Neural progenitor cell (in vitro differentiated cells): ENCODE measurements around the gene CISD3. TPM values are rescaled to one million over a fixed set of nuclear protein-coding genes. Genes with fewer than 3 reads are reported as not detected.
A peak's percentile ranks its signal among the peaks of the same experiment; 100 is the strongest.

Experiments used
- DNase-seq: peaks from one replicate; pipeline ENCODE4 v3.0.0-alpha.2; 2016; ENCODE audit warnings: low spot score
- H2AFZ ChIP-seq: fragments of 200-600 bp; sonication (generic); replicated peaks from 2 replicates; pipeline ENCODE4 v1.6.1; 2016; ENCODE audit warnings: antibody characterized with exemption
- H3F3A ChIP-seq: fragments of 200-600 bp; sonication (generic); 2 replicates; pipeline ENCODE4 v1.6.1; 2016; ENCODE audit warnings: antibody characterized with exemption, low read depth
- H3K27ac ChIP-seq: fragments of 200-600 bp; sonication (generic); 2 replicates; pipeline ENCODE4 v1.5.1; 2016; ENCODE audit warnings: mild to moderate bottlenecking
- H3K27me3 ChIP-seq: fragments of 200-600 bp; sonication (generic); 2 replicates; pipeline ENCODE4 v1.6.1; 2016; ENCODE audit warnings: mild to moderate bottlenecking, moderate library complexity
- H3K36me3 ChIP-seq: fragments of 200-600 bp; sonication (generic); 2 replicates; pipeline ENCODE4 v1.5.1; 2016
- H3K4me1 ChIP-seq: fragments of 200-600 bp; sonication (generic); 2 replicates; pipeline ENCODE4 v1.6.1; 2016; ENCODE audit warnings: mixed run types
- H3K4me2 ChIP-seq: fragments of 200-600 bp; sonication (generic); 2 replicates; pipeline ENCODE4 v1.6.1; 2016
- H3K4me3 ChIP-seq: fragments of 200-600 bp; sonication (generic); 2 replicates; pipeline ENCODE4 v1.5.1; 2016
- H3K79me2 ChIP-seq: fragments of 200-600 bp; sonication (generic); 2 replicates; pipeline ENCODE4 v1.6.1; 2016; ENCODE audit warnings: low read depth
- H3K9ac ChIP-seq: fragments of 200-600 bp; sonication (generic); 2 replicates; pipeline ENCODE4 v1.6.1; 2016
- H3K9me3 ChIP-seq: fragments of 200-600 bp; sonication (generic); 2 replicates; pipeline ENCODE4 v1.5.1; 2016; ENCODE audit warnings: low read depth
- H4K20me1 ChIP-seq: fragments of 200-600 bp; sonication (generic); 2 replicates; pipeline ENCODE4 v1.6.1; 2016; ENCODE audit warnings: low read depth
- H3K27ac Mint-ChIP-seq: 3 replicates; pipeline ENCODE4 v1.8.0; 2021; ENCODE audit warnings: mixed read lengths
- H3K27me3 Mint-ChIP-seq: 2 replicates; pipeline ENCODE4 v1.8.0; 2022; ENCODE audit warnings: low read depth, mild to moderate bottlenecking, inconsistent platforms, moderate library complexity, mixed read lengths; ENCODE audit not compliant: insufficient read depth
- H3K36me3 Mint-ChIP-seq: 3 replicates; pipeline ENCODE4 v1.8.0; 2021; ENCODE audit warnings: mixed read lengths
- H3K4me1 Mint-ChIP-seq: 3 replicates; pipeline ENCODE4 v1.8.0; 2021; ENCODE audit warnings: mixed read lengths
- H3K4me3 Mint-ChIP-seq: 3 replicates; pipeline ENCODE4 v1.8.0; 2021; ENCODE audit warnings: mild to moderate bottlenecking, moderate library complexity, mixed read lengths
- H3K9me3 Mint-ChIP-seq: 3 replicates; pipeline ENCODE4 v1.8.0; 2020; ENCODE audit warnings: mixed read lengths
- CTCF ChIP-seq: fragments of 200-600 bp; sonication (generic); IDR thresholded peaks from 2 replicates; pipeline ENCODE4 v1.5.1; 2017; ENCODE audit warnings: antibody characterized with exemption, mild to moderate bottlenecking
- EZH2 ChIP-seq: fragments of 200-600 bp; sonication (generic); IDR thresholded peaks from 2 replicates; pipeline ENCODE4 v1.6.1; 2017; ENCODE audit warnings: antibody characterized with exemption, mild to moderate bottlenecking, moderate library complexity
- EZH2phosphoT487 ChIP-seq: fragments of 200-600 bp; sonication (generic); IDR thresholded peaks from 2 replicates; pipeline ENCODE4 v1.6.1; 2017; ENCODE audit warnings: antibody characterized with exemption
- total RNA-seq: library from RNA; depleted of rRNA; stranded (reverse); fragments of >200 nt; gene quantifications from 2 replicates; pipeline ENCODE4 v1.2.3, GENCODE V29; 2015; ENCODE audit warnings: low replicate concordance

The CISD3 gene
- total RNA-seq, 1 donor from 2014 or later: 0.60 TPM

GRCh38 chr17:38750312-38751121 is 20.4 kb downstream of the CISD3 start:
- Histone ChIP-seq H3K4me1 (peaks cover 20% of the 10 kb centered on the region), H3K4me2 (peak overlapping the region; percentile 99), H3K27ac (no peak overlapping the region), H3K27me3 (no peaks in the 10 kb centered on the region), H4K20me1 (peaks cover 24% of the 10 kb centered on the region), H3K79me2 (peaks cover 69% of the 10 kb centered on the region), H3K36me3 (no peaks in the 10 kb centered on the region), H3F3A (peaks cover 38% of the 10 kb centered on the region), H2AFZ (peak overlapping the region; percentile 53), H3K9me3 (no peaks in the 10 kb centered on the region), H3K9ac (no peak overlapping the region), H3K4me3 (peak overlapping the region; percentile 92)
- H3K27ac Mint-ChIP-seq: peak overlapping the region; percentile 3
- H3K9me3 Mint-ChIP-seq: peaks cover 3% of the 10 kb centered on the region
- peaks cover 23% of the 10 kb centered on the region for H3K27me3 Mint-ChIP-seq
- peak; percentile 75 for DNase-seq
- TF ChIP-seq EZH2 (no peak), CTCF (no peak), EZH2phosphoT487 (no peak)
- H3K4me3 Mint-ChIP-seq: peak overlapping the region; percentile 99
- H3K36me3 Mint-ChIP-seq: peaks cover 8% of the 10 kb centered on the region
- peaks cover 42% of the 10 kb centered on the region for H3K4me1 Mint-ChIP-seq

GRCh38 chr17:38751144-38751807 is 21.1 kb downstream of the CISD3 start:
- H3K79me2 ChIP-seq: peaks cover 61% of the 10 kb centered on the region
- H3K27me3 Mint-ChIP-seq: peaks cover 23% of the 10 kb centered on the region
- peaks cover 38% of the 10 kb centered on the region for H3F3A ChIP-seq
- H3K36me3 Mint-ChIP-seq: peaks cover 8% of the 10 kb centered on the region
- peaks cover 3% of the 10 kb centered on the region for H3K9me3 Mint-ChIP-seq
- no peaks in the 10 kb centered on the region for H3K9me3 ChIP-seq
- no peak overlapping the region for H3K27ac ChIP-seq
- peaks cover 20% of the 10 kb centered on the region for H3K4me1 ChIP-seq
- TF ChIP-seq EZH2 (no peak), CTCF (no peak), EZH2phosphoT487 (no peak)
- H3K4me1 Mint-ChIP-seq: peaks cover 34% of the 10 kb centered on the region
- H3K27me3 ChIP-seq: no peaks in the 10 kb centered on the region
- H3K4me3 Mint-ChIP-seq: peak overlapping the region; percentile 99
- H3K4me2 ChIP-seq: peak overlapping the region; percentile 99
- peak overlapping the region; percentile 53 for H2AFZ ChIP-seq
- peaks cover 17% of the 10 kb centered on the region for H4K20me1 ChIP-seq
- peak overlapping the region; percentile 98 for H3K27ac Mint-ChIP-seq
- no peaks in the 10 kb centered on the region for H3K36me3 ChIP-seq
- peak overlapping the region; percentile 92 for H3K4me3 ChIP-seq
- DNase-seq: peak; percentile 53
- no peak overlapping the region for H3K9ac ChIP-seq

- peak; percentile 94 for DNase-seq
- Histone ChIP-seq H3K27ac (no peak overlapping the region), H3K79me2 (peaks cover 55% of the 10 kb centered on the region), H3F3A (peaks cover 38% of the 10 kb centered on the region), H3K36me3 (no peaks in the 10 kb centered on the region), H3K4me1 (peaks cover 14% of the 10 kb centered on the region), H3K4me2 (peak overlapping the region; percentile 99), H4K20me1 (peaks cover 11% of the 10 kb centered on the region), H3K4me3 (peak overlapping the region; percentile 92), H2AFZ (peak overlapping the region; percentile 84), H3K9me3 (no peaks in the 10 kb centered on the region), H3K9ac (no peak overlapping the region), H3K27me3 (no peaks in the 10 kb centered on the region)
- H3K4me3 Mint-ChIP-seq: peak overlapping the region; percentile 99
- peaks cover 23% of the 10 kb centered on the region for H3K27me3 Mint-ChIP-seq
- no peak for TF ChIP-seq EZH2phosphoT487
- TF ChIP-seq EZH2: no peak
- TF ChIP-seq CTCF: no peak
- peak overlapping the region; percentile 98 for H3K27ac Mint-ChIP-seq
- peaks cover 8% of the 10 kb centered on the region for H3K36me3 Mint-ChIP-seq
- H3K4me1 Mint-ChIP-seq: peaks cover 28% of the 10 kb centered on the region
- H3K9me3 Mint-ChIP-seq: peaks cover 3% of the 10 kb centered on the region
Observed at GRCh38 chr17:38751808-38752307, 21.7 kb downstream of the CISD3 start.
